Measurements from ENCODE around the gene MCL1. TPM values are rescaled to one million over a fixed set of nuclear protein-coding genes. Genes with fewer than 3 reads are reported as not detected.

Gene MCL1
- total RNA-seq, 1 donor from 2014 or later: 268 TPM

DNA sequence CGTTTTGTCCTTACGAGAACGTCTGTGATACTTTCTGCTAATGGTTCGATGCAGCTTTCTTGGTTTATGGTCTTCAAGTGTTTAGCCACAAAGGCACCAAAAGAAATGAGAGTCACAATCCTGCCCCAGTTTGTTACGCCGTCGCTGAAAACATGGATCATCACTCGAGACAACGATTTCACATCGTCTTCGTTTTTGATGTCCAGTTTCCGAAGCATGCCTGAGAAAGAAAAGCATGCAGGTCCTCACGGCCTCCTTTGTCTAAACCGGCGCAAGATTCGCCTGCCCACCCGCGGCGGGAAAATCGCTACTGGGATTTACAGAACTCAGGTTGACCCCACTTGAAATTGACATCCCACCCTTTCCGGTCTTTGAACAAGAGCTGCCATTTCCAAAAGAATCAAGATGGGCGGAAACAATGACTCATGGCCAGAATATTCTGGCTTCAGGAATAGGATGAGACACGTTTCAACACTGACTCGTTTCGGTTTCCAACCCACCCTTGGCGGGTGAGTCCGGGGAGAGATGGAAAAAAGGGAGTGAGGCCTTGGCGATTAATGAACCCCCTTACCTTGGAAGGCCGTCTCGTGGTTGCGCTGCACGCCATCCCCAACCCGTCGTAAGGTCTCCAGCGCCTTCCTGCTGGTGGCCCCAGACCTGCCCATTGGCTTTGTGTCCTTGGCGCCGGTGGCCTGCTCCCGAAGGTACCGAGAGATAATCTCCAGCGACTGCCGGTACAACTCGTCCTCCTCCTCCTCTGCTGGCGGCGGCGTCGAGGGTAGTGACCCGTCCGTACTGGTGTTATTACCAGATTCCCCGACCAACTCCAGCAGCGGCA, 919 bp downstream of the MCL1 start:
- Mint-ChIP-seq H3K36me3 (peaks cover 30% of the 10 kb centered on the region), H3K27ac (peak overlapping the region; percentile 98), H3K27me3 (ENCODE audit: low read depth) (no peaks in the 10 kb centered on the region), H3K9me3 (no peaks in the 10 kb centered on the region), H3K4me1 (peaks cover 45% of the 10 kb centered on the region), H3K4me3 (peak overlapping the region; percentile 98)
- DNase-seq (ENCODE audit: low spot score in 2 of 2, unreplicated experiment in 2 of 2): peak in 1 of 2 experiments; percentile 50
- TF ChIP-seq, protein P1, sequence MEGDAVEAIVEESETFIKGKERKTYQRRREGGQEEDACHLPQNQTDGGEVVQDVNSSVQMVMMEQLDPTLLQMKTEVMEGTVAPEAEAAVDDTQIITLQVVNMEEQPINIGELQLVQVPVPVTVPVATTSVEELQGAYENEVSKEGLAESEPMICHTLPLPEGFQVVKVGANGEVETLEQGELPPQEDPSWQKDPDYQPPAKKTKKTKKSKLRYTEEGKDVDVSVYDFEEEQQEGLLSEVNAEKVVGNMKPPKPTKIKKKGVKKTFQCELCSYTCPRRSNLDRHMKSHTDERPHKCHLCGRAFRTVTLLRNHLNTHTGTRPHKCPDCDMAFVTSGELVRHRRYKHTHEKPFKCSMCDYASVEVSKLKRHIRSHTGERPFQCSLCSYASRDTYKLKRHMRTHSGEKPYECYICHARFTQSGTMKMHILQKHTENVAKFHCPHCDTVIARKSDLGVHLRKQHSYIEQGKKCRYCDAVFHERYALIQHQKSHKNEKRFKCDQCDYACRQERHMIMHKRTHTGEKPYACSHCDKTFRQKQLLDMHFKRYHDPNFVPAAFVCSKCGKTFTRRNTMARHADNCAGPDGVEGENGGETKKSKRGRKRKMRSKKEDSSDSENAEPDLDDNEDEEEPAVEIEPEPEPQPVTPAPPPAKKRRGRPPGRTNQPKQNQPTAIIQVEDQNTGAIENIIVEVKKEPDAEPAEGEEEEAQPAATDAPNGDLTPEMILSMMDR (IDR thresholded peaks at IDR 0.05; ENCODE audit: unreplicated experiment): no peak

DNA sequence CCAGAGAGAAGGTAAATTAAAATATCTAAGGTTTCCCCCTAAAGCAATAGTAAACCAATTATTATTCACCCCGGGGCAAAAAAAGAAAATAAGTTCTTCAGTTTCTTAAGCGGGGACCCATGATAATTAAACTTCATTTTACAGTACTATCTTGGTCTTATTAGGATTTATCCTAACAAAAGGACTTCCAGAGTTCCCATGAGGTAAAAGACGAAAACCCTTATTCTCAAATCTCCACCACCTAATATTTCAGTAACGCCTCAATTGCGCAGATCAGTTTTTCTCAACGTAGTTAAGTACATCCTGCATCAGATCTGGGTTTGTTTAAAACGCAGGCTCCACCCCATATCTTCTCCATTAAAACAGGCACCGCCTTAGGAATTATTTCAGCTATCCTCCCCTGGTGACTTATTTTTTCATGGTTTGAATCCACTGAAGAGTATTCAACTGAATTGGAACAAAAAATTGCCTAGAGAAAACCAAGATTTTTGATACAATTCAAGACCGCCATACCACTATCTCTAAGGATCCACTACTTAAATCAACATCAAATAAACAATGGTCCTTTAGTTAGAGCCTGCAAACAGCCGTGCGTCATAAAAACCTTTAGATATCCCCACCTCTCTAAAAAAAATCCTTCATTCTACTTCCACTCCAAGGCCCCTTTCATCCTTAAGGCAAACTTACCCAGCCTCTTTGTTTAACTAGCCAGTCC, 1.7 kb downstream of the MCL1 start:
- Mint-ChIP-seq H3K27me3 (ENCODE audit: low read depth) (no peaks in the 10 kb centered on the region), H3K9me3 (no peaks in the 10 kb centered on the region), H3K4me1 (peaks cover 45% of the 10 kb centered on the region), H3K4me3 (peak overlapping the region; percentile 98), H3K27ac (peak overlapping the region; percentile 98), H3K36me3 (peaks cover 35% of the 10 kb centered on the region)
- TF ChIP-seq, protein P1 (IDR thresholded peaks at IDR 0.05; ENCODE audit: unreplicated experiment): no peak
- DNase-seq (ENCODE audit: low spot score in 2 of 2, unreplicated experiment in 2 of 2): no peak

DNA sequence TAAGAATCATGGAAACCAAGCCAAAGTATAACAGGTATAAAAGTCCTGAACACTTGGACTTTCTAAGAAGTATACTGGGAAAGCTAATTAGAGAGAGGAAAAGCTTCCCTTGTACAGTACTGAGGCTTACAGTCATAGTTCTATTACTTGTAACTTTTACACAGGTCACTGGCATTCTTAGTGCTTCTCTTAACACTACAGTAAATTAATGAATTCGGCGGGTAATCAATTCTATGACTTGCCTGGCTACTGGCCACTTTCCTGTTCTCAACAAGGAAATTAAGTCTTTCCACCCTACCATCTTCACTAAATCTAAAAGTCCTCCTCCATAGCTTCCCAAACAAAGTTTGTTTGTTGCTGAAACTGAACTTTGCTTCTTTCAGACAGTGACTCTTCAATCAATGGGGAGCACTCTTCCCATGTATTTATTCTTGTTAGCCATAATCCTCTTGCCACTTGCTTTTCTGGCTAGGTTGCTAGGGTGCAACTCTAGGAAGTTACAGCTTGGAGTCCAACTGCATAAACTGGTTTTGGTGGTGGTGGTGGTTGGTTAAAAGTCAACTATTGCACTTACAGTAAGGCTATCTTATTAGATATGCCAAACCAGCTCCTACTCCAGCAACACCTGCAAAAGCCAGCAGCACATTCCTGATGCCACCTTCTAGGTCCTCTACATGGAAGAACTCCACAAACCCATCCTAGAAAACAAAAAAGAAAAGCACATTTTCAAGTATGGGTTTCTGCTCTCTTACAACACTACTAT, 2.4 kb downstream of the MCL1 start:
- peaks cover 35% of the 10 kb centered on the region for H3K36me3 Mint-ChIP-seq
- peak overlapping the region; percentile 98 for H3K27ac Mint-ChIP-seq
- no peaks in the 10 kb centered on the region for H3K9me3 Mint-ChIP-seq
- no peak for DNase-seq (ENCODE audit: low spot score in 2 of 2, unreplicated experiment in 2 of 2)
- no peaks in the 10 kb centered on the region for H3K27me3 Mint-ChIP-seq (ENCODE audit: low read depth)
- TF ChIP-seq, protein P1 (IDR thresholded peaks at IDR 0.05; ENCODE audit: unreplicated experiment): no peak
- peak overlapping the region; percentile 98 for H3K4me3 Mint-ChIP-seq
- H3K4me1 Mint-ChIP-seq: peaks cover 45% of the 10 kb centered on the region

DNA sequence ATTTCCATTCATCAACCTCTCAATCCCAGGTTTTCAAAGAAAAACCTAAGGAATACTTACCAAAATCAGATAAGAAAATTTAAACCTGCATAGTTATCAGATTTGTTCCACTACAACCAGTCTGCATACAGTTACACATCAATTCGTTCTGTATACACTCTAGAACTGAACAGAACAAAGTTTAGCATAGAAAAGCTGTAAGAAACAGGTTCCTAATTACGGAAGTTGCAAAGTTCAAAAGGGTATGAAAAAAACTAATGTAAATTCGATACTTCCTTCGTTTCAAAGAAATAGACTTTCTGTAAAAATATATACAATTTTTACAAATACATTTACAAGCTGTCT, 3.1 kb downstream of the MCL1 start:
- Mint-ChIP-seq H3K27me3 (ENCODE audit: low read depth) (no peaks in the 10 kb centered on the region), H3K4me1 (peaks cover 45% of the 10 kb centered on the region), H3K9me3 (no peaks in the 10 kb centered on the region), H3K36me3 (peaks cover 36% of the 10 kb centered on the region), H3K27ac (peak overlapping the region; percentile 83), H3K4me3 (peak overlapping the region; percentile 98)
- TF ChIP-seq, protein P1 (IDR thresholded peaks at IDR 0.05; ENCODE audit: unreplicated experiment): no peak
- DNase-seq (ENCODE audit: low spot score in 2 of 2, unreplicated experiment in 2 of 2): no peak

DNA sequence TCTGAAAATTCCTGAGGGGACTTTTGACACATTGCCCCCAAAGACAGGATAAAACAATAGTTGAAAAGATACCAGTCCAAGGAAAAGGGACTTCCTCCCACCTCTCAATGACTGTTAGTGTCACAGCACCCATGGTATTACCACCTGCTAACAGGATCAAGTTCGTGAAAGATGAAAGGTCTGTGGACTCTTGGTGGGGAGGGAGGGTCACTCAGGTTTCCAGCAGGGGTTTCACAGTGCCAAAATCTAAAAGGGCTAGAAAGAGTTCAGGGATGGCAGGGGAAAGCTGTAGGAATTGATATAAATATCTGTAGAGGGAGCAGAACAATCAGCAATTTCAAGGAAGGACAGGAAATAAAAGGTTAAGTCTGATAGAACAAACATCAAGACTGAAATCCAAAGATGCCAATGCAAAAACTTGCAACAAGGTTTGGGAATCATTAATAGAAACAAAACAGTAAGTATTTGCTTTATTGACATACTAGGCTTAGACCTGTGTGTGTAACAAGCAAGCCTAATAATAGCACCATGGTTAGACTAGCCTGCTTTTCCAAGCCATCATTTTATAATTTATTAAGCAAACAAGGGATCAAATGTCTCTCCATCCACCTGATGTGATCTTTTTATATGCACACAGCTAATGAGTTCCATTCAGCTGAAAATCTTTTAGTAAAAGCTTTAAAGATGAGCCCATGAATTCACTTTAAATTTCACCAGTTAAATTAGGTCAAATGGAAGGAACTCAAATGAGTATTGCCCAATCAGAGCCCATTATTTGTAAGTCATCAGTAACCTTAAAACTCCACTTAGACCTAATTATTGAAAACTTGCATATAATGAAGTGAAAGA, 3.7 kb downstream of the MCL1 start:
- TF ChIP-seq, protein P1 (IDR thresholded peaks at IDR 0.05; ENCODE audit: unreplicated experiment): no peak
- H3K4me3 Mint-ChIP-seq: peak overlapping the region; percentile 98
- H3K27me3 Mint-ChIP-seq (ENCODE audit: low read depth): no peaks in the 10 kb centered on the region
- peaks cover 41% of the 10 kb centered on the region for H3K4me1 Mint-ChIP-seq
- no peak for DNase-seq (ENCODE audit: low spot score in 2 of 2, unreplicated experiment in 2 of 2)
- peaks cover 39% of the 10 kb centered on the region for H3K36me3 Mint-ChIP-seq
- H3K27ac Mint-ChIP-seq: peak overlapping the region; percentile 91
- H3K9me3 Mint-ChIP-seq: no peaks in the 10 kb centered on the region

Measured in mesothelial cell of epicardium (in vitro differentiated cells).